IMR-90 (cell line): ENCODE results near the gene TENM3. TPM values are rescaled to one million over a fixed set of nuclear protein-coding genes. Genes with fewer than 3 reads are reported as not detected.

Experiments used
- ATAC-seq: fragments of 200-7000 bp; cut with Tn5 transposase; 2 replicates; pipeline ENCODE4 v1.9.1; 2020; ENCODE audit warnings: low read depth, mild to moderate bottlenecking, moderate library complexity
- BruUV-seq: library from RNA; stranded (reverse); fragments of 400-500 nt; replicated peaks from 2 replicates; lab custom pipeline; 2021; lab: Mats Ljungman, UMichigan
- CTCF ChIA-PET: fragments of 300-600 bp; formaldehyde crosslinking; extraction: SDS; loops from one replicate; lab custom pipeline; 2021; ENCODE audit warnings: antibody characterized with exemption; lab: Yijun Ruan, JAX
- POLR2A ChIA-PET: fragments of 300-600 bp; sonication (Branson Sonifier 250); formaldehyde crosslinking; loops from one replicate; lab custom pipeline; 2022; ENCODE audit warnings: antibody characterized with exemption; ENCODE audit not compliant: unreplicated experiment; lab: Charles Lee
- DNase-seq: peaks from one replicate; pipeline ENCODE4 v3.0.0; 2013
- H2AFZ ChIP-seq: replicated peaks from 2 replicates; pipeline ENCODE3; 2013; ENCODE audit warnings: low read length, mild to moderate bottlenecking; ENCODE audit not compliant: poor library complexity
- H2AK5ac ChIP-seq: 2 replicates; pipeline ENCODE4 v1.6.1; 2013; ENCODE audit warnings: low read depth, low read length, inconsistent platforms
- H2AK9ac ChIP-seq: replicated peaks from 2 replicates; pipeline ENCODE3; 2013; ENCODE audit warnings: mild to moderate bottlenecking, low read depth, low read length, moderate library complexity; ENCODE audit not compliant: poor library complexity
- H2BK120ac ChIP-seq: 2 replicates; pipeline ENCODE4 v1.6.1; 2013; ENCODE audit warnings: low read depth, low read length, inconsistent platforms
- H2BK15ac ChIP-seq: 3 replicates; pipeline ENCODE4 v1.6.1; 2013; ENCODE audit warnings: low read depth, low read length, inconsistent platforms
- H2BK20ac ChIP-seq: 2 replicates; pipeline ENCODE4 v1.6.1; 2013; ENCODE audit warnings: low read depth, mild to moderate bottlenecking, inconsistent platforms, low read length, moderate library complexity
- H2BK5ac ChIP-seq: 2 replicates; pipeline ENCODE4 v1.6.1; 2013; ENCODE audit warnings: mild to moderate bottlenecking, low read depth, low read length, inconsistent platforms; ENCODE audit not compliant: poor library complexity, severe bottlenecking
- H3K14ac ChIP-seq: replicated peaks from 2 replicates; pipeline ENCODE4 v1.6.1; 2013; ENCODE audit warnings: low read depth, low read length, inconsistent platforms
- H3K18ac ChIP-seq: 2 replicates; pipeline ENCODE4 v1.6.1; 2013; ENCODE audit warnings: low read depth, low read length, control low read depth
- H3K23ac ChIP-seq: 2 replicates; pipeline ENCODE4 v1.6.1; 2013; ENCODE audit warnings: low read depth, low read length, inconsistent platforms
- H3K27ac ChIP-seq: 2 replicates; pipeline ENCODE4 v1.5.1; 2013; ENCODE audit warnings: mild to moderate bottlenecking, control low read depth, low read length; ENCODE audit not compliant: insufficient read depth
- H3K27me3 ChIP-seq: 2 replicates; pipeline ENCODE4 v1.6.1; 2013; ENCODE audit warnings: low read length; ENCODE audit not compliant: control insufficient read depth, insufficient read depth
- H3K36me3 ChIP-seq: 2 replicates; pipeline ENCODE4 v1.6.1; 2013; ENCODE audit warnings: low read length, mixed read lengths; ENCODE audit not compliant: control insufficient read depth, insufficient read depth
- H3K4ac ChIP-seq: 2 replicates; pipeline ENCODE4 v1.6.1; 2013; ENCODE audit warnings: low read depth, low read length, inconsistent platforms
- H3K4me1 ChIP-seq: 2 replicates; pipeline ENCODE4 v1.6.1; 2013; ENCODE audit warnings: low read length, mixed read lengths; ENCODE audit not compliant: control insufficient read depth, insufficient read depth
- H3K4me2 ChIP-seq: 2 replicates; pipeline ENCODE4 v1.6.1; 2013; ENCODE audit warnings: low read depth, mild to moderate bottlenecking, control low read depth, low read length, moderate library complexity
- H3K4me3 ChIP-seq: 2 replicates; pipeline ENCODE4 v1.5.1; 2013; ENCODE audit warnings: low read depth, mild to moderate bottlenecking, control low read depth, low read length, moderate library complexity; ENCODE audit not compliant: insufficient read depth
- H3K56ac ChIP-seq: 2 replicates; pipeline ENCODE4 v1.6.1; 2013; ENCODE audit warnings: low read length, inconsistent platforms; ENCODE audit not compliant: insufficient read depth; ENCODE audit errors: extremely low read depth
- H3K79me1 ChIP-seq, 2 experiments: 2 replicates each; pipeline ENCODE4 v1.6.1; 2013; ENCODE audit warnings: low read length in 2 of 2, inconsistent platforms in 1 of 2, low read depth in 1 of 2
- H3K9ac ChIP-seq: 2 replicates; pipeline ENCODE4 v1.6.1; 2013; ENCODE audit warnings: low read depth, low read length, control low read depth
- H3K9me1 ChIP-seq: 2 replicates; pipeline ENCODE4 v1.6.1; 2013; ENCODE audit warnings: low read length, inconsistent platforms; ENCODE audit not compliant: insufficient read depth
- H3K9me3 ChIP-seq: 2 replicates; pipeline ENCODE4 v1.6.1; 2013; ENCODE audit warnings: low read length; ENCODE audit not compliant: control insufficient read depth, insufficient read depth
- H4K20me1 ChIP-seq: 2 replicates; pipeline ENCODE4 v1.6.1; 2013; ENCODE audit warnings: low read length, inconsistent platforms; ENCODE audit not compliant: insufficient read depth
- H4K5ac ChIP-seq: 2 replicates; pipeline ENCODE4 v1.6.1; 2013; ENCODE audit warnings: mild to moderate bottlenecking, low read depth, low read length, control low read depth
- H4K8ac ChIP-seq, 2 experiments: 2 replicates each; pipeline ENCODE4 v1.6.1; 2013; ENCODE audit warnings: low read depth in 2 of 2, low read length in 2 of 2, control low read depth in 1 of 2, inconsistent platforms in 1 of 2
- H4K91ac ChIP-seq: 2 replicates; pipeline ENCODE4 v1.6.1; 2013; ENCODE audit warnings: low read depth, low read length, inconsistent platforms; ENCODE audit not compliant: insufficient read depth
- MAZ ChIP-seq: IDR thresholded peaks from 2 replicates; pipeline ENCODE4 v1.6.1; 2012; ENCODE audit warnings: low read depth, mild to moderate bottlenecking, low read length, improper control_type of control experiment, moderate library complexity, borderline replicate concordance
- MXI1 ChIP-seq: IDR thresholded peaks from 2 replicates; pipeline ENCODE4 v1.6.1; 2012; ENCODE audit warnings: low read depth, mild to moderate bottlenecking, low read length, moderate library complexity, borderline replicate concordance
- NFE2L2 ChIP-seq: fragments of 150-350 bp; IDR thresholded peaks from 2 replicates; pipeline ENCODE4 v1.6.1; 2016; ENCODE audit warnings: low read depth, mild to moderate bottlenecking, low read length
- RFX5 ChIP-seq: IDR thresholded peaks from 2 replicates; pipeline ENCODE4 v1.8.0; 2012; ENCODE audit warnings: low read depth, mild to moderate bottlenecking, low read length, moderate library complexity
- dilution Hi-C: fragments of 300-500 bp; cut with HindIII; formaldehyde crosslinking; loops from one replicate; pipeline ENCODE4 v1.14.3; 2018; ENCODE audit warnings: low sequenced_read_pairs; ENCODE audit not compliant: unreplicated experiment
- in situ Hi-C: fragments of 300-500 bp; cut with MboI; formaldehyde crosslinking; loops from 3 replicates; pipeline ENCODE4 v1.14.3; 2019; ENCODE audit warnings: low sequenced_read_pairs, inconsistent platforms, mixed read lengths
- intact Hi-C: fragments of 100-400 bp; cut with micrococcal nuclease; formaldehyde crosslinking; loops from 2 replicates; pipeline ENCODE4 v1.10.0; 2022
- polyA plus RNA-seq, 3 experiments: library from polyadenylated mRNA; depleted of rRNA; stranded (reverse); fragments of >200 nt; gene quantifications; 2 replicates each; pipeline ENCODE4 v1.2.3, GENCODE V29; 2012; ENCODE audit warnings: low replicate concordance in 1 of 3
- total RNA-seq: library from RNA; depleted of rRNA; stranded (reverse); fragments of >200 nt; gene quantifications from 2 replicates; pipeline ENCODE4 v1.2.3, GENCODE V29; 2012
- TF ChIP-seq, protein P1 (sequence below): fragments of 150-350 bp; IDR thresholded peaks from 2 replicates; pipeline ENCODE4 v1.6.1; 2016; ENCODE audit warnings: low read depth, mild to moderate bottlenecking, low read length, moderate library complexity, borderline replicate concordance
- TF ChIP-seq, protein P2 (sequence below): conservative IDR thresholded peaks from 2 replicates; pipeline ENCODE4 v1.5.1; 2012; ENCODE audit warnings: mild to moderate bottlenecking, low read depth, low read length, improper control_type of control experiment
- TF ChIP-seq, protein P3 (sequence below): fragments of 150-350 bp; IDR thresholded peaks from 2 replicates; pipeline ENCODE4 v1.6.1; 2017; ENCODE audit warnings: mild to moderate bottlenecking, antibody characterized with exemption, low read length, low read depth

The TENM3 gene
- total and polyA plus RNA-seq, 2 of the 4 experiments (the other 2 are of a cell fraction): 29.9 to 173 TPM

DNA sequence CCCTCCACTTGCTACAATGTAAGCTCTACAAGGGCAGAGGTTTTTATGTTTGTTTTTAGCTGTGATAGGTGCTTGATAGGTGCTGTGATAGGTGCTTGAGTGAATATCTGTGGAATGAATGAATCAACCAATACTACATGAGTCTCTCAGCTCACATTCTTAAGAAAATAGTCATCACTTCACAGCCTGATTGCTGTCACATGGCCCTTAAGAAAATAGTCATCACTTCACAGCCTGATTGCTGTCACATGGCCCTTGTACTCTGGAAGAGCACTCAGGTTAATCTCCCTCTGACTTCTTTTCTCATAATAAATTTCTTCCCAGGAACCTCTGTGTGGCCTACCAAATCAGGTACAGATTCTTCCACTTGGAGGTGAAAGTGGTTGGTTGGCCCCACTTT is 335.2 kb downstream of the TENM3 start:
- intact Hi-C loops (no loop called here), in situ Hi-C loops (no loop called here), dilution Hi-C loops (no loop called here)
- H3K9ac ChIP-seq: no peak overlapping the region
- DNase-seq (peak; percentile 91), ATAC-seq (peak; percentile 57)
- H2AK5ac ChIP-seq: peak overlapping the region; percentile 42; the same call in 1 of the 2 replicates
- H3K23ac ChIP-seq: peak overlapping the region; percentile 6; the same call in 1 of the 2 replicates
- peaks cover 5% of the 10 kb centered on the region; the same call in 1 of the 2 replicates for H3K4me1 ChIP-seq
- ChIA-PET CTCF (interaction anchor here (0.5 to 0.7 kb wide), 6 partner anchors 14 to 1246 kb away, joined by 3 to 11 read pairs (median 3); no protein-coding TSS in a partner anchor), POLR2A (no interaction called here)
- H3K4ac ChIP-seq: peak overlapping the region; percentile 70; the same call in 1 of the 2 replicates
- TF ChIP-seq, protein P1, sequence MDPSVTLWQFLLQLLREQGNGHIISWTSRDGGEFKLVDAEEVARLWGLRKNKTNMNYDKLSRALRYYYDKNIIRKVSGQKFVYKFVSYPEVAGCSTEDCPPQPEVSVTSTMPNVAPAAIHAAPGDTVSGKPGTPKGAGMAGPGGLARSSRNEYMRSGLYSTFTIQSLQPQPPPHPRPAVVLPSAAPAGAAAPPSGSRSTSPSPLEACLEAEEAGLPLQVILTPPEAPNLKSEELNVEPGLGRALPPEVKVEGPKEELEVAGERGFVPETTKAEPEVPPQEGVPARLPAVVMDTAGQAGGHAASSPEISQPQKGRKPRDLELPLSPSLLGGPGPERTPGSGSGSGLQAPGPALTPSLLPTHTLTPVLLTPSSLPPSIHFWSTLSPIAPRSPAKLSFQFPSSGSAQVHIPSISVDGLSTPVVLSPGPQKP: no peak
- TF ChIP-seq MAZ (no peak), MXI1 (0 out of 2 replicates have a peak, but pooled peaks have one; percentile 23), NFE2L2 (no peak), RFX5 (no peak)
- TF ChIP-seq, protein P2, sequence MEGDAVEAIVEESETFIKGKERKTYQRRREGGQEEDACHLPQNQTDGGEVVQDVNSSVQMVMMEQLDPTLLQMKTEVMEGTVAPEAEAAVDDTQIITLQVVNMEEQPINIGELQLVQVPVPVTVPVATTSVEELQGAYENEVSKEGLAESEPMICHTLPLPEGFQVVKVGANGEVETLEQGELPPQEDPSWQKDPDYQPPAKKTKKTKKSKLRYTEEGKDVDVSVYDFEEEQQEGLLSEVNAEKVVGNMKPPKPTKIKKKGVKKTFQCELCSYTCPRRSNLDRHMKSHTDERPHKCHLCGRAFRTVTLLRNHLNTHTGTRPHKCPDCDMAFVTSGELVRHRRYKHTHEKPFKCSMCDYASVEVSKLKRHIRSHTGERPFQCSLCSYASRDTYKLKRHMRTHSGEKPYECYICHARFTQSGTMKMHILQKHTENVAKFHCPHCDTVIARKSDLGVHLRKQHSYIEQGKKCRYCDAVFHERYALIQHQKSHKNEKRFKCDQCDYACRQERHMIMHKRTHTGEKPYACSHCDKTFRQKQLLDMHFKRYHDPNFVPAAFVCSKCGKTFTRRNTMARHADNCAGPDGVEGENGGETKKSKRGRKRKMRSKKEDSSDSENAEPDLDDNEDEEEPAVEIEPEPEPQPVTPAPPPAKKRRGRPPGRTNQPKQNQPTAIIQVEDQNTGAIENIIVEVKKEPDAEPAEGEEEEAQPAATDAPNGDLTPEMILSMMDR: no peak
- TF ChIP-seq, protein P3, sequence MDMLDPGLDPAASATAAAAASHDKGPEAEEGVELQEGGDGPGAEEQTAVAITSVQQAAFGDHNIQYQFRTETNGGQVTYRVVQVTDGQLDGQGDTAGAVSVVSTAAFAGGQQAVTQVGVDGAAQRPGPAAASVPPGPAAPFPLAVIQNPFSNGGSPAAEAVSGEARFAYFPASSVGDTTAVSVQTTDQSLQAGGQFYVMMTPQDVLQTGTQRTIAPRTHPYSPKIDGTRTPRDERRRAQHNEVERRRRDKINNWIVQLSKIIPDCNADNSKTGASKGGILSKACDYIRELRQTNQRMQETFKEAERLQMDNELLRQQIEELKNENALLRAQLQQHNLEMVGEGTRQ: peak; percentile 96
- H4K91ac ChIP-seq: peak overlapping the region; percentile 43; the same call in 1 of the 2 replicates
- H4K8ac ChIP-seq: peak overlapping the region in 1 of 2 experiments; percentile 78; a peak in 2 of 4 replicates
- H2BK5ac ChIP-seq: peak overlapping the region; percentile 82
- H3K4me2 ChIP-seq: no peak overlapping the region
- H3K36me3 ChIP-seq: no peaks in the 10 kb centered on the region
- H3K14ac ChIP-seq: 0 out of 2 replicates have a peak overlapping the region, but pooled peaks have one; percentile 34
- H4K5ac ChIP-seq: peak overlapping the region; percentile 48; the same call in 1 of the 2 replicates
- H2BK15ac ChIP-seq: peak overlapping the region; percentile 61; the same call in 1 of the 3 replicates
- no peaks in the 10 kb centered on the region for H3K27me3 ChIP-seq
- BruUV-seq: no TSS peak
- H3K4me3 ChIP-seq: no peak overlapping the region
- no peaks in the 10 kb centered on the region for H3K9me3 ChIP-seq
- H4K20me1 ChIP-seq: no peaks in the 10 kb centered on the region
- no peak overlapping the region for H3K27ac ChIP-seq
- H2AFZ ChIP-seq: no peak overlapping the region
- H3K79me1 ChIP-seq: peaks cover 2 to 10% of the 10 kb centered on the region in 2 experiments; a peak in 1 of 4 replicates
- H2AK9ac ChIP-seq: no peak overlapping the region
- no peak overlapping the region for H3K56ac ChIP-seq
- peak overlapping the region; percentile 90 for H2BK20ac ChIP-seq
- 0 out of 2 replicates have a peak, but pooled peaks cover 4% of the 10 kb centered on the region for H3K9me1 ChIP-seq
- H2BK120ac ChIP-seq: peak overlapping the region; percentile 79
- H3K18ac ChIP-seq: peak overlapping the region; percentile 61; the same call in 1 of the 2 replicates
